Mesenchymal stem cell (in vitro differentiated cells and primary cell): ENCODE results near the gene SLU7.

Source experiments
- DNase-seq: peaks from one replicate; pipeline ENCODE4 v3.0.0-alpha.2; 2013
- H2AFZ ChIP-seq: one replicate; pipeline ENCODE4 v1.6.1; 2013; ENCODE audit warnings: low read depth, mild to moderate bottlenecking, control low read depth, inconsistent platforms, low read length, moderate library complexity
- H2AK5ac ChIP-seq: 2 replicates; pipeline ENCODE4 v1.6.1; 2013; ENCODE audit warnings: low read length, moderate library complexity, mild to moderate bottlenecking, inconsistent platforms; ENCODE audit not compliant: severe bottlenecking
- H2BK120ac ChIP-seq: one replicate; pipeline ENCODE4 v1.6.1; 2013; ENCODE audit warnings: low read depth, mild to moderate bottlenecking, inconsistent platforms, low read length, moderate library complexity
- H2BK12ac ChIP-seq, 2 experiments: one replicate each; pipeline ENCODE4 v1.6.1; 2013; ENCODE audit warnings: inconsistent platforms in 2 of 2, low read length in 2 of 2, mild to moderate bottlenecking in 2 of 2, moderate library complexity in 2 of 2, control low read depth in 1 of 2
- H2BK15ac ChIP-seq: one replicate; pipeline ENCODE4 v1.6.1; 2013; ENCODE audit warnings: mild to moderate bottlenecking, low read depth, inconsistent platforms; ENCODE audit not compliant: poor library complexity, severe bottlenecking
- H2BK5ac ChIP-seq: 2 replicates; pipeline ENCODE4 v1.6.1; 2013; ENCODE audit warnings: low read depth, mild to moderate bottlenecking, low read length, control low read depth, inconsistent platforms; ENCODE audit not compliant: poor library complexity, severe bottlenecking
- H3K14ac ChIP-seq, 2 experiments: one replicate each; pipeline ENCODE4 v1.6.1; 2013; ENCODE audit warnings: inconsistent platforms in 2 of 2, low read length in 2 of 2, control low read depth in 1 of 2, mild to moderate bottlenecking in 1 of 2, moderate library complexity in 1 of 2
- H3K18ac ChIP-seq, 2 experiments: one replicate each; pipeline ENCODE4 v1.6.1; 2013; ENCODE audit warnings: inconsistent platforms in 2 of 2, low read length in 2 of 2, control low read depth in 1 of 2, low read depth in 1 of 2, mild to moderate bottlenecking in 1 of 2
- H3K23ac ChIP-seq, 2 experiments: one replicate each; pipeline ENCODE4 v1.6.1; 2013; ENCODE audit warnings: inconsistent platforms in 2 of 2, low read length in 2 of 2, mild to moderate bottlenecking in 2 of 2, moderate library complexity in 2 of 2, control low read depth in 1 of 2
- H3K27ac ChIP-seq: 2 replicates; pipeline ENCODE4 v1.5.1; 2013; ENCODE audit warnings: mild to moderate bottlenecking, moderate library complexity, low read length, control low read depth, inconsistent platforms; ENCODE audit not compliant: poor library complexity, severe bottlenecking
- H3K27me3 ChIP-seq, 2 experiments: 2 replicates each; pipeline versions ENCODE4 v1.6.1 to v1.7.0; 2013; ENCODE audit warnings: low read length in 2 of 2, mild to moderate bottlenecking in 2 of 2, moderate library complexity in 2 of 2, control low read depth in 1 of 2, inconsistent platforms in 1 of 2; ENCODE audit not compliant: control insufficient read depth in 1 of 2, insufficient read depth in 1 of 2
- H3K36me3 ChIP-seq, 2 experiments: 2 replicates each; pipeline versions ENCODE4 v1.6.1 to v1.7.0; 2013; ENCODE audit warnings: low read length in 2 of 2, control low read depth in 1 of 2, inconsistent platforms in 1 of 2, low read depth in 1 of 2, mild to moderate bottlenecking in 1 of 2; ENCODE audit not compliant: insufficient read depth in 2 of 2, control insufficient read depth in 1 of 2
- H3K4ac ChIP-seq, 2 experiments: one replicate each; pipeline ENCODE4 v1.6.1; 2013; ENCODE audit warnings: inconsistent platforms in 2 of 2, low read length in 2 of 2, mild to moderate bottlenecking in 2 of 2, moderate library complexity in 2 of 2, control low read depth in 1 of 2, low read depth in 1 of 2
- H3K4me1 ChIP-seq: 2 replicates; pipeline ENCODE4 v1.6.1; 2013; ENCODE audit warnings: low read depth, low read length, control low read depth; ENCODE audit not compliant: control insufficient read depth, insufficient read depth
- H3K4me2 ChIP-seq: 2 replicates; pipeline ENCODE4 v1.6.1; 2013; ENCODE audit warnings: low read length, mild to moderate bottlenecking, inconsistent platforms; ENCODE audit not compliant: poor library complexity, severe bottlenecking
- H3K4me3 ChIP-seq, 2 experiments: 2 replicates each; pipeline versions ENCODE4 v1.5.1 to v1.7.0; 2013; ENCODE audit warnings: low read length in 2 of 2, mild to moderate bottlenecking in 2 of 2, control low read depth in 1 of 2, low read depth in 1 of 2; ENCODE audit not compliant: insufficient read depth in 1 of 2
- H3K79me1 ChIP-seq: replicated peaks from 2 replicates; pipeline ENCODE4 v1.6.1; 2013; ENCODE audit warnings: mild to moderate bottlenecking, control low read depth, low read length, inconsistent platforms; ENCODE audit not compliant: poor library complexity, severe bottlenecking
- H3K9ac ChIP-seq: 2 replicates; pipeline ENCODE4 v1.7.0; 2013; ENCODE audit warnings: mild to moderate bottlenecking, low read length, moderate library complexity
- H3K9me3 ChIP-seq: 2 replicates; pipeline ENCODE4 v1.7.0; 2013; ENCODE audit warnings: mild to moderate bottlenecking, low read length; ENCODE audit not compliant: control insufficient read depth
- H4K8ac ChIP-seq: one replicate; pipeline ENCODE4 v1.6.1; 2013; ENCODE audit warnings: inconsistent platforms, mild to moderate bottlenecking, low read length, moderate library complexity
- H4K91ac ChIP-seq: one replicate; pipeline ENCODE4 v1.6.1; 2013; ENCODE audit warnings: mild to moderate bottlenecking, low read length, inconsistent platforms
- WGBS: methylation state at CpG from one replicate; pipeline ENCODE4 v1.1.7; 2013; ENCODE audit warnings: mixed read lengths; 5-methylcytosine and 5-hydroxymethylcytosine counted together

The SLU7 gene

GRCh38 chr5:160359816-160360215, 59.1 kb downstream of the SLU7 start:
- Histone ChIP-seq H3K36me3 (no peaks in the 10 kb centered on the region), H2BK5ac (no peak overlapping the region), H3K27ac (no peak overlapping the region), H3K9me3 (no peaks in the 10 kb centered on the region), H2BK15ac (no peak overlapping the region), H2BK120ac (peak overlapping the region; percentile 15), H2AFZ (no peak overlapping the region), H3K4me2 (no peak overlapping the region), H4K91ac (no peak overlapping the region), H3K18ac (no peak overlapping the region), H2BK12ac (no peak overlapping the region), H3K4me1 (no peaks in the 10 kb centered on the region), H3K4ac (no peak overlapping the region), H3K14ac (no peak overlapping the region), H4K8ac (peak overlapping the region; percentile 1), H3K79me1 (no peaks in the 10 kb centered on the region), H3K27me3 (no peaks in the 10 kb centered on the region), H3K9ac (no peak overlapping the region), H3K4me3 (no peak overlapping the region), H2AK5ac (no peak overlapping the region), H3K23ac (no peak overlapping the region)
- no peak for DNase-seq
- WGBS = 32% methylated on average over 4 of the region's 4 CpGs

- Histone ChIP-seq H2BK15ac (no peak overlapping the region), H2BK5ac (no peak overlapping the region), H3K14ac (no peak overlapping the region), H3K9ac (no peak overlapping the region), H2AK5ac (no peak overlapping the region), H3K27ac (no peak overlapping the region), H3K27me3 (no peaks in the 10 kb centered on the region), H3K9me3 (no peaks in the 10 kb centered on the region), H3K4me2 (no peak overlapping the region), H3K4me1 (no peaks in the 10 kb centered on the region), H4K8ac (no peak overlapping the region), H3K4me3 (no peak overlapping the region), H2BK120ac (no peak overlapping the region), H3K23ac (no peak overlapping the region), H4K91ac (no peak overlapping the region), H3K36me3 (no peaks in the 10 kb centered on the region), H2BK12ac (no peak overlapping the region), H2AFZ (no peak overlapping the region), H3K18ac (no peak overlapping the region), H3K4ac (no peak overlapping the region), H3K79me1 (no peaks in the 10 kb centered on the region)
- 88% methylated on average over 1 of the region's 1 CpG for WGBS
- DNase-seq = no peak
Measured at GRCh38 chr5:160359242-160359641, 59.6 kb downstream of the SLU7 start.

DNA sequence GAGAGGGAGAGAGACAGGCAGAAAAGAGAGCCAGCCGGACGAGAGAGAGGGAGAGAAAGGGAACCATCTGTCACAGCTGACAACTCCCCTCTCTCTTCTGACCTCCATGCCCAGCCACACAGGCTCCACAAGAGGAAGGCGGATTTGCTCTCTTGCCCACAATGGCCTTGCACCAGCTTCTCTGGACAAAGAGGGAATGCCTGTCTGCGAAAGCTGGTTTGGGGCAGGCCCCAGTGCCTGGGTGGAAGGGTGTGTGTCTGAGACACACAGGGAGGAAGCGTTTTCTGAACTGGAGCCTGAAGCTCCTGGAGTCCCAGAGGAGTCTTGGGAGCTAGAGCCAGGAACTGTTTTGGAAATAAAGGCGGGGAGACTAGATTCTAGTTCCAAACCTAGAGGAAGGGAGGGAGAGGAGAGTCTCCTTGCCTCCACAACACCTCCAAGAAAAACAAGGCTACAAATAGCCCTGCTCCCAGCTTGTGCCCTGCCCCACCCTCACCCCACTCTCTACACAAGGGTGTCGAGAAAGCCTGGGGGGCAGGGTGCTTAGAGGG, 60.9 kb downstream of the SLU7 start:
- Histone ChIP-seq H3K4me3 (peak overlapping the region in 1 of 2 experiments; percentile 3), H3K23ac (no peak overlapping the region), H3K36me3 (no peaks in the 10 kb centered on the region), H3K4me2 (no peak overlapping the region), H3K4me1 (no peaks in the 10 kb centered on the region), H3K27me3 (no peaks in the 10 kb centered on the region), H3K79me1 (no peaks in the 10 kb centered on the region), H3K27ac (no peak overlapping the region), H3K4ac (no peak overlapping the region), H3K9me3 (no peaks in the 10 kb centered on the region), H2BK5ac (no peak overlapping the region), H2AK5ac (no peak overlapping the region), H2BK12ac (peak overlapping the region in 1 of 2 experiments; percentile 12), H2BK120ac (no peak overlapping the region), H3K14ac (no peak overlapping the region), H4K91ac (no peak overlapping the region), H3K9ac (peak overlapping the region; percentile 43), H4K8ac (no peak overlapping the region), H2BK15ac (peak overlapping the region; percentile 49), H3K18ac (no peak overlapping the region), H2AFZ (no peak overlapping the region)
- DNase-seq = no peak
- 76% methylated on average over 6 of the region's 7 CpGs for WGBS

- Histone ChIP-seq H3K4ac (no peak overlapping the region), H4K91ac (no peak overlapping the region), H2AK5ac (no peak overlapping the region), H2BK15ac (peak overlapping the region; percentile 49), H4K8ac (no peak overlapping the region), H3K14ac (no peak overlapping the region), H3K79me1 (no peaks in the 10 kb centered on the region), H3K9ac (peak overlapping the region; percentile 43), H3K36me3 (no peaks in the 10 kb centered on the region), H3K18ac (no peak overlapping the region), H3K4me2 (no peak overlapping the region), H3K4me3 (peak overlapping the region in 1 of 2 experiments; percentile 3), H3K4me1 (no peaks in the 10 kb centered on the region), H3K27me3 (no peaks in the 10 kb centered on the region), H2BK5ac (no peak overlapping the region), H3K27ac (no peak overlapping the region), H3K23ac (no peak overlapping the region), H2BK12ac (no peak overlapping the region), H2AFZ (no peak overlapping the region), H3K9me3 (no peaks in the 10 kb centered on the region), H2BK120ac (no peak overlapping the region)
- DNase-seq = no peak
- WGBS = 87% methylated on average over 7 of the region's 7 CpGs
Measured at GRCh38 chr5:160357394-160357793, 61.5 kb downstream of the SLU7 start.
